HepG2 (cell line): ENCODE results near the gene LAIR1. TPM values are rescaled to one million over a fixed set of nuclear protein-coding genes. Genes with fewer than 3 reads are reported as not detected.

ENCODE experiments used
- ATAC-seq: fragments of 200-7000 bp; cut with Tn5 transposase; 3 replicates; pipeline ENCODE4 v1.9.1; 2020; ENCODE audit warnings: mild to moderate bottlenecking, moderate library complexity
- BruUV-seq: library from RNA; stranded (reverse); fragments of 400-500 nt; replicated peaks from 2 replicates; lab custom pipeline; 2021; lab: Mats Ljungman, UMichigan
- CTCF ChIA-PET: fragments of 300-600 bp; formaldehyde crosslinking; extraction: SDS; loops from one replicate; lab custom pipeline; 2021; ENCODE audit warnings: low total read pairs, inconsistent platforms, low intra/inter-chr PET ratio; lab: Yijun Ruan, JAX
- POLR2A ChIA-PET: fragments of 350-600 bp; sonication (Branson Sonifier 250); formaldehyde crosslinking; loops from one replicate; lab custom pipeline; 2020; ENCODE audit warnings: antibody characterized with exemption, inconsistent platforms; lab: Yijun Ruan, JAX
- DNase-seq: peaks from one replicate; pipeline ENCODE4 v3.0.0-alpha.2; 2015; ENCODE audit warnings: low spot score
- FAIRE-seq: peaks from 3 replicates; lab custom pipeline; 2011; peaks lifted over from hg19 to GRCh38; lab: Jason Lieb, UNC
- H2AFZ ChIP-seq: one replicate; pipeline ENCODE4 v1.6.1; 2011; ENCODE audit warnings: low read length, inconsistent platforms
- H3K27ac ChIP-seq: fragments of 300-600 bp; 3 replicates; pipeline ENCODE4 v1.8.0; 2011; ENCODE audit warnings: mixed run types, mild to moderate bottlenecking, mixed read lengths, low read length, inconsistent platforms; ENCODE audit not compliant: insufficient read depth; ENCODE audit errors: extremely low read length
- H3K27me3 ChIP-seq, 2 experiments: fragments of 200-600 bp in 1 of 2; 2 replicates in 1 of 2; 3 replicates in 1 of 2; pipeline versions ENCODE4 v1.6.0 to v1.8.0; 2011; ENCODE audit warnings: low read length in 2 of 2, mild to moderate bottlenecking in 2 of 2, moderate library complexity in 2 of 2, inconsistent platforms in 1 of 2; ENCODE audit not compliant: insufficient read depth in 2 of 2, control insufficient read depth in 1 of 2
- H3K36me3 ChIP-seq, 2 experiments: fragments of 200-600 bp in 1 of 2; replicated peaks in 1 of 2; 2 replicates in 1 of 2; 3 replicates in 1 of 2; pipeline versions ENCODE4 v1.5.1 to v1.8.0; 2011; ENCODE audit warnings: low read length in 2 of 2, inconsistent platforms in 1 of 2; ENCODE audit not compliant: insufficient read depth in 2 of 2, control insufficient read depth in 1 of 2
- H3K4me1 ChIP-seq: 2 replicates; pipeline ENCODE4 v1.5.1; 2012; ENCODE audit warnings: low read length, inconsistent platforms; ENCODE audit not compliant: insufficient read depth
- H3K4me2 ChIP-seq: 2 replicates; pipeline ENCODE4 v1.6.0; 2011; ENCODE audit warnings: low read depth, low read length, inconsistent platforms
- H3K4me3 ChIP-seq, 3 experiments: fragments of 200-600 bp in 1 of 3; sonication (generic), shearing (Covaris generic) in 1 of 3; replicated peaks in 1 of 3; 2 replicates each; pipeline ENCODE4 v1.5.1; 2011 to 2016; ENCODE audit warnings: low read length in 3 of 3, inconsistent platforms in 2 of 3, low read depth in 2 of 3, mild to moderate bottlenecking in 2 of 3, control low read depth in 1 of 3, mixed read lengths in 1 of 3; ENCODE audit not compliant: insufficient read depth in 1 of 3
- H3K79me2 ChIP-seq: one replicate; pipeline ENCODE4 v1.6.1; 2011; ENCODE audit warnings: low read length, inconsistent platforms; ENCODE audit not compliant: insufficient read depth
- H3K9ac ChIP-seq: 2 replicates; pipeline ENCODE4 v1.6.0; 2011; ENCODE audit warnings: mild to moderate bottlenecking, low read depth, low read length, inconsistent platforms; ENCODE audit not compliant: insufficient read depth
- H3K9me3 ChIP-seq: 2 replicates; pipeline ENCODE4 v1.5.1; 2012; ENCODE audit warnings: mild to moderate bottlenecking, low read length
- H4K20me1 ChIP-seq: 2 replicates; pipeline ENCODE4 v1.6.0; 2011; ENCODE audit warnings: inconsistent platforms, mild to moderate bottlenecking, low read length, moderate library complexity; ENCODE audit not compliant: insufficient read depth
- ATM ChIP-seq: fragments of 450-650 bp; IDR thresholded peaks from 2 replicates; pipeline ENCODE4 v1.7.1; 2017; ENCODE audit warnings: mild to moderate bottlenecking, borderline replicate concordance
- CENPT ChIP-seq: sonication (generic); formaldehyde crosslinking; IDR thresholded peaks from 2 replicates; pipeline ENCODE4 v1.8.0; 2022; ENCODE audit warnings: low read depth, mild to moderate bottlenecking, moderate library complexity, missing genetic modification reagents
- ETV6 ChIP-seq: sonication (generic); formaldehyde crosslinking; conservative IDR thresholded peaks from 2 replicates; pipeline ENCODE4 v1.4.0; 2020; ENCODE audit warnings: missing genetic modification reagents
- HNF4G ChIP-seq, 2 experiments: sonication (generic) in 1 of 2; formaldehyde crosslinking in 1 of 2; IDR thresholded peaks; 2 replicates each; pipeline versions ENCODE4 v1.4.0 to v1.6.1; 2011 to 2020; ENCODE audit warnings: borderline replicate concordance in 2 of 2, low read depth in 2 of 2, mild to moderate bottlenecking in 2 of 2, low read length in 1 of 2, missing genetic modification reagents in 1 of 2, moderate library complexity in 1 of 2
- MTF1 ChIP-seq: sonication (generic); formaldehyde crosslinking; IDR thresholded peaks from 2 replicates; pipeline ENCODE4 v1.5.0; 2020; ENCODE audit warnings: missing genetic modification reagents
- NR2C2 ChIP-seq: sonication (generic); formaldehyde crosslinking; IDR thresholded peaks from 2 replicates; pipeline ENCODE4 v1.4.0; 2020; ENCODE audit warnings: missing genetic modification reagents, mild to moderate bottlenecking, moderate library complexity, borderline replicate concordance
- RBAK ChIP-seq: sonication (generic); formaldehyde crosslinking; IDR thresholded peaks from 2 replicates; pipeline ENCODE4 v1.5.1; 2020; ENCODE audit warnings: mild to moderate bottlenecking, missing genetic modification reagents
- SRSF1 ChIP-seq: fragments of 200-400 bp; formaldehyde crosslinking; optimal IDR thresholded peaks from 2 replicates; pipeline ENCODE3; 2017; ENCODE audit warnings: mild to moderate bottlenecking, low read depth, low read length, moderate library complexity
- ZBTB7A ChIP-seq: sonication (generic); formaldehyde crosslinking; IDR thresholded peaks from 2 replicates; pipeline ENCODE4 v1.8.0; 2022; ENCODE audit warnings: mild to moderate bottlenecking, missing genetic modification reagents
- ZNF383 ChIP-seq: sonication (generic); formaldehyde crosslinking; IDR thresholded peaks from 2 replicates; pipeline ENCODE4 v1.4.0; 2020; ENCODE audit warnings: missing genetic modification reagents, mild to moderate bottlenecking, borderline replicate concordance
- ZNF615 ChIP-seq: sonication (generic); formaldehyde crosslinking; IDR thresholded peaks from 2 replicates; pipeline ENCODE4 v1.5.0; 2020; ENCODE audit warnings: mild to moderate bottlenecking, missing genetic modification reagents, borderline replicate concordance
- ZNF652 ChIP-seq: IDR thresholded peaks from 2 replicates; pipeline ENCODE4 v1.6.1; 2016; ENCODE audit warnings: low read depth, borderline replicate concordance
- ZNF775 ChIP-seq: sonication (generic); formaldehyde crosslinking; IDR thresholded peaks from 2 replicates; pipeline ENCODE4 v1.4.0; 2020; ENCODE audit warnings: missing genetic modification reagents, mild to moderate bottlenecking, moderate library complexity, borderline replicate concordance
- WGBS: methylation state at CpG from one replicate; pipeline ENCODE4 v1.1.6; 2017; ENCODE audit warnings: low lambda C conversion rate; 5-methylcytosine and 5-hydroxymethylcytosine counted together
- in situ Hi-C: cut with HindIII; loops from 2 replicates; pipeline ENCODE4 v1.10.0; 2017; ENCODE audit warnings: low pct_unique_long_range_greater_than_20kb; ENCODE audit not compliant: extremely low pct_ligation_motif_present
- intact Hi-C: fragments of 100-400 bp; cut with micrococcal nuclease; formaldehyde crosslinking; loops from one replicate; pipeline ENCODE4 v1.10.0; 2022; ENCODE audit not compliant: unreplicated experiment
- polyA plus RNA-seq, 8 experiments: library from polyadenylated mRNA; depleted of rRNA in 3 of 8; stranded (reverse) in 7 of 8; unstranded in 1 of 8; fragments of >200 nt; fragmentation: Illumina TruSeq in 4 of 8; extraction: Trizol in 4 of 8; gene quantifications; 2 replicates each; pipeline versions ENCODE4 v1.2.1 to v1.2.3, GENCODE V29; 2011 to 2016; ENCODE audit warnings: low read depth in 4 of 8, missing spikeins in 1 of 8, mixed read lengths in 1 of 8; ENCODE audit not compliant: insufficient read depth in 1 of 8
- total RNA-seq, 5 experiments: library from RNA; depleted of rRNA; stranded (reverse); fragments of >200 nt; fragmentation: Illumina TruSeq; extraction: Trizol; gene quantifications; 2 replicates each; pipeline ENCODE4 v1.2.3, GENCODE V29; 2016; ENCODE audit warnings: low read depth in 1 of 5
- TF ChIP-seq, protein P1 (sequence below): sonication (generic); formaldehyde crosslinking; IDR thresholded peaks from 2 replicates; pipeline ENCODE4 v1.4.0; 2020; ENCODE audit warnings: missing genetic modification reagents, borderline replicate concordance
- TF ChIP-seq, protein P2 (sequence below): IDR thresholded peaks from 2 replicates; pipeline ENCODE4 v1.6.1; 2016; ENCODE audit warnings: missing compliant biosample characterization, missing genetic modification reagents, borderline replicate concordance
- TF ChIP-seq, protein P3 (sequence below): sonication (generic); formaldehyde crosslinking; IDR thresholded peaks from 2 replicates; pipeline ENCODE4 v1.5.0; 2020; ENCODE audit warnings: mild to moderate bottlenecking, missing genetic modification reagents, borderline replicate concordance

LAIR1 gene
- total and polyA plus RNA-seq, 2 of the 13 experiments (the other 11 are each of a cell fraction or from before 2014, with no cell fraction given) = 0.75 to 1.2 TPM

DNA sequence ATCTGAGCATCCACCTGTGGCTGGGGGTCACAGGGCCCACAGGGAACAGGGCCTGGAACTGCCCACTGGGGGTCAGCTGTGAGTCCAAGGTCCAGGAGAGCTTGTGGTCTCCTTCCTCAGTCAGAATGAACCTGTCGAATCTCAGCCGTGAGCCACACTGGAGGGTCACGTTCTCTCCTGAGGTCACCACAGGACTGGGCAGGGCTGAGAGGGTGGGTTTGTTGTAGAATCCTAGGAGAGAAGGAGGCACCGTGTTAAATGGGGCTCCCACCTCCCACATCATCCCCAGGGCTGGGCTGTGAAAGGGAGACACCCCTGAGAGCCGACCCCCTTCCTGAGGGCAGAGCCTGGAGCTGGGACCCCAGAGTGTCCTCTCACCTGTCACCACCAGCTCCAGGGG lies 53.2 kb downstream of the LAIR1 start:
- WGBS = no CpG with 5 or more reads among the region's 5 CpGs
- intact Hi-C loops (no loop called here), in situ Hi-C loops (no loop called here)
- H3K4me2 ChIP-seq = no peak overlapping the region
- H4K20me1 ChIP-seq = no peaks in the 10 kb centered on the region
- H3K4me1 ChIP-seq = no peaks in the 10 kb centered on the region
- H3K27ac ChIP-seq = no peak overlapping the region
- POLR2A ChIA-PET = no interaction called here
- no peak overlapping the region for H2AFZ ChIP-seq
- DNase-seq (no peak), ATAC-seq (no peak), FAIRE-seq (no peak)
- H3K27me3 ChIP-seq = peaks cover 3 to 11% of the 10 kb centered on the region in 2 experiments; a peak in 3 of 5 replicates
- no peak overlapping the region for H3K4me3 ChIP-seq
- no peak overlapping the region for H3K9ac ChIP-seq
- TF ChIP-seq, protein P1, sequence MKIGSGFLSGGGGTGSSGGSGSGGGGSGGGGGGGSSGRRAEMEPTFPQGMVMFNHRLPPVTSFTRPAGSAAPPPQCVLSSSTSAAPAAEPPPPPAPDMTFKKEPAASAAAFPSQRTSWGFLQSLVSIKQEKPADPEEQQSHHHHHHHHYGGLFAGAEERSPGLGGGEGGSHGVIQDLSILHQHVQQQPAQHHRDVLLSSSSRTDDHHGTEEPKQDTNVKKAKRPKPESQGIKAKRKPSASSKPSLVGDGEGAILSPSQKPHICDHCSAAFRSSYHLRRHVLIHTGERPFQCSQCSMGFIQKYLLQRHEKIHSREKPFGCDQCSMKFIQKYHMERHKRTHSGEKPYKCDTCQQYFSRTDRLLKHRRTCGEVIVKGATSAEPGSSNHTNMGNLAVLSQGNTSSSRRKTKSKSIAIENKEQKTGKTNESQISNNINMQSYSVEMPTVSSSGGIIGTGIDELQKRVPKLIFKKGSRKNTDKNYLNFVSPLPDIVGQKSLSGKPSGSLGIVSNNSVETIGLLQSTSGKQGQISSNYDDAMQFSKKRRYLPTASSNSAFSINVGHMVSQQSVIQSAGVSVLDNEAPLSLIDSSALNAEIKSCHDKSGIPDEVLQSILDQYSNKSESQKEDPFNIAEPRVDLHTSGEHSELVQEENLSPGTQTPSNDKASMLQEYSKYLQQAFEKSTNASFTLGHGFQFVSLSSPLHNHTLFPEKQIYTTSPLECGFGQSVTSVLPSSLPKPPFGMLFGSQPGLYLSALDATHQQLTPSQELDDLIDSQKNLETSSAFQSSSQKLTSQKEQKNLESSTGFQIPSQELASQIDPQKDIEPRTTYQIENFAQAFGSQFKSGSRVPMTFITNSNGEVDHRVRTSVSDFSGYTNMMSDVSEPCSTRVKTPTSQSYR (CRISPR knock-in tag) = no peak
- TF ChIP-seq ETV6 (no peak), ZBTB7A (no peak), HNF4G (IDR thresholded peaks at IDR 0.05; ENCODE audit: borderline replicate concordance, low read depth, low read length) (no peak), HNF4G (CRISPR knock-in tag; IDR thresholded peaks at IDR 0.05; ENCODE audit: borderline replicate concordance, low read depth) (no peak), ZNF383 (no peak), ATM (no peak), NR2C2 (CRISPR knock-in tag) (no peak), RBAK (CRISPR knock-in tag) (no peak), SRSF1 (no peak), CENPT (no peak), ZNF615 (CRISPR knock-in tag) (no peak), ZNF652 (CRISPR knock-in tag) (no peak), MTF1 (CRISPR knock-in tag) (no peak), ZNF775 (CRISPR knock-in tag) (no peak)
- TF ChIP-seq, protein P2, sequence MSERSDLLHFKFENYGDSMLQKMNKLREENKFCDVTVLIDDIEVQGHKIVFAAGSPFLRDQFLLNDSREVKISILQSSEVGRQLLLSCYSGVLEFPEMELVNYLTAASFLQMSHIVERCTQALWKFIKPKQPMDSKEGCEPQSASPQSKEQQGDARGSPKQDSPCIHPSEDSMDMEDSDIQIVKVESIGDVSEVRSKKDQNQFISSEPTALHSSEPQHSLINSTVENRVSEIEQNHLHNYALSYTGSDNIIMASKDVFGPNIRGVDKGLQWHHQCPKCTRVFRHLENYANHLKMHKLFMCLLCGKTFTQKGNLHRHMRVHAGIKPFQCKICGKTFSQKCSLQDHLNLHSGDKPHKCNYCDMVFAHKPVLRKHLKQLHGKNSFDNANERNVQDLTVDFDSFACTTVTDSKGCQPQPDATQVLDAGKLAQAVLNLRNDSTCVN (CRISPR knock-in tag) = no peak
- TF ChIP-seq, protein P3, sequence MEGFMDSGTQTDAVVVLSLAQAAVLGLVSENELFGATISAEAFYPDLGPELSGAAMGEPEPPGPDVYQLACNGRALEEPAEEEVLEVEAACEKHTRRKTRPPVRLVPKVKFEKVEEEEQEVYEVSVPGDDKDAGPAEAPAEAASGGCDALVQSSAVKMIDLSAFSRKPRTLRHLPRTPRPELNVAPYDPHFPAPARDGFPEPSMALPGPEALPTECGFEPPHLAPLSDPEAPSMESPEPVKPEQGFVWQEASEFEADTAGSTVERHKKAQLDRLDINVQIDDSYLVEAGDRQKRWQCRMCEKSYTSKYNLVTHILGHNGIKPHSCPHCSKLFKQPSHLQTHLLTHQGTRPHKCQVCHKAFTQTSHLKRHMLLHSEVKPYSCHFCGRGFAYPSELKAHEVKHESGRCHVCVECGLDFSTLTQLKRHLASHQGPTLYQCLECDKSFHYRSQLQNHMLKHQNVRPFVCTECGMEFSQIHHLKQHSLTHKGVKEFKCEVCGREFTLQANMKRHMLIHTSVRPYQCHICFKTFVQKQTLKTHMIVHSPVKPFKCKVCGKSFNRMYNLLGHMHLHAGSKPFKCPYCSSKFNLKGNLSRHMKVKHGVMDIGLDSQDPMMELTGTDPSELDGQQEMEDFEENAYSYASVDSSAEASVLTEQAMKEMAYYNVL (CRISPR knock-in tag) = no peak
- CTCF ChIA-PET = no interaction called here
- no peaks in the 10 kb centered on the region for H3K36me3 ChIP-seq
- H3K79me2 ChIP-seq = no peaks in the 10 kb centered on the region
- no TSS peak for BruUV-seq
- H3K9me3 ChIP-seq = no peaks in the 10 kb centered on the region
